HG03196 (cell line): ENCODE data around the gene ASB14.
"Not testable (repeated sequence)": the region's sequence is repeated elsewhere in the genome, so short reads cannot be mapped to it uniquely, and the experiment has no call there.

Experiments used
- ATAC-seq: cut with Tn5 transposase; IDR thresholded peaks from one replicate; pipeline ENCODE4 v1.9.1; 2021; ENCODE audit not compliant: unreplicated experiment

Gene ASB14

DNA sequence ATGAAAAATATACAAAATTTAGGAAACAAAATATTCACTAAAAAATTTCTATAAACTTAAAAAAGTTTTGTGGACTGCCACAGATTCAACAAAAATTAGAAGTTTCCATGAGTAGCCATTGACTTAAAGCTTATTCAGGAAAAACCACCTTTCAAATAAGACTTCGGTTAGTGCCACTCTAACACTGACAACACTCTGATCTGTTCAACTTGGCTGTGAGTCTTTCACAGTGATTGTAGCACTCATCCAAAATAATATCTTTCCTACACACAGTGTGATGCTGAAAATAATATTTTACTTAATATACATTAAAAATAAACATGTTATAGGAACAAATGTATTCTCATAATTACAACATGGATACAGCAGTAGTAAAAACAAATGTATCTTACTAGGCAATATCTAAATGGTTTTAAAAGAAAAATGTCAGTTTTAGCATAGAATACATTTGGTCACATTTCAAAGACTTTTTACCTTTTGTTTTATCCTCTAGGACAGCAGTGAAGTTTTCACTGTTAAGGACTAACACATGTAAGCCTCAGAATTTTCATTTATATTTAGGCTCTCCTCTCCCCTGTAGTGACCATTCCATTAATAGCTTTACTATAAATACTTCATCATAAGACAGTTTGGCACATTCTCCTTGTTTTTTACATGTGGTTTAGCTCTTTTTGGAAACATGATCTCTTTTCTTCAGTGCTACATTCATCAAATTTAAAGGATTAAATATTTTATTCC, at the start of gene ASB14:
ASB14 (minus strand) TSS at position 527 of the 738 bp plus-strand sequence. CDS start 652 bp downstream, outside the sequence.
- no peak for ATAC-seq

DNA sequence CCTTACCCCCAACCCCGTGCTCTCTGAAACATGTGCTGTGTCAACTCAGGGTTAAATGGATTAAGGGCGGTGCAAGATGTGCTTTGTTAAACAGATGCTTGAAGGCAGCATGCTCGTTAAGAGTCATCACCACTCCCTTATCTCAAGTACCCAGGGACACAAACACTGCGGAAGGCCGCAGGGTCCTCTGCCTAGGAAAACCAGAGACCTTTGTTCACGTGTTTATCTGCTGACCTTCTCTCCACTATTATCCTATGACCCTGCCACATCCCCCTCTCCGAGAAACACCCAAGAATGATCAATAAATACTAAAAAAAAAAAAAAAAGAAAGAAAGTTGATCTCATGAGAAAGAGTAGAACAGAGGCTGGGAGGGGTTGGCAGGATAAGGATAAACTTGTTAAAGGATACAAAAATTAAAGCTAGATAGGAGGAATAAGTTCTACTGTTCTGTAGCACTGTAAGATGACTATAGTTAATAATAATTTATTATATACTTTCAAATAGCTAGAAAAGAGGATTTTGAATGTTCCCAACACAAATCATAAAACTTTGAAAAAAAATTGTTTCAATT, 46.7 kb upstream of the ASB14 start:
- ATAC-seq, result not testable (repeated sequence)

DNA sequence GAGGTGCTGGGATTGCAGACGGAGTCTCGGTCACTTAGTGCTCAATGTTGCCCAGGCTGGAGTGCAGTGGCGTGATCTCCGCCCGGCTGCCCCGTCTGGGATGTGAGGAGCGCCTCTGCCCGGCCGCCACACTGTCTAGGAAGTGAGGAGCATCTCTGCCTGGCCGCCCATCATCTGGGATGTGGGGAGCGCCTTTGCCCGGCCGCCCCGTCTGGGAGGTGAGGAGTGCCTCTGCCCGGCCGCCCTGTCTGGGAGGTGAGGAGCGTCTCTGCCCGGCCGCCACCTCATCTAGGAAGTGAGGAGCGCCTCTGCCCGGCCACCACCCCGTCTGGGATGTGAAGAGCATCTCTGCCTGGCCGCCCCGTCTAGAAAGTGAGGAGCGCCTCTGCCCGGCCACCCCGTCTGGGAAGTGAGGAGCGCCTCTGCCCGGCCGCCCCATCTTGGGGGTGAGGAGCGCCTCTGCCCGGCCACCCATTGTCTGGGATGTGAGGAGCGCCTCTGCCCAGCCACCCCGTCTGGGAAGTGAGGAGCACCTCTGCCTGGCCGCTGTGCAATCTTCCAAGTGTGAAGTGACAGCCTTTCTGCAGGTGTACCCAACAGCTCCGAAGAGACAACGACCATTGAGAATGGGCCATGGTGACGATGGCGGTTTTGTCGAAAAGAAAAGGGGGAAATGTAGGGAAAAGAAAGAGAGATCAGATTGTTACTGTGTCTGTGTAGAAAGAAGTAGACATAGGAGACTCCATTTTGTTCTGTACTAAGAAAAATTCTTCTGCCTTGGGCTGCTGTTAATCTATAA, 46.0 kb upstream of the ASB14 start:
- not testable (repeated sequence) for ATAC-seq

DNA sequence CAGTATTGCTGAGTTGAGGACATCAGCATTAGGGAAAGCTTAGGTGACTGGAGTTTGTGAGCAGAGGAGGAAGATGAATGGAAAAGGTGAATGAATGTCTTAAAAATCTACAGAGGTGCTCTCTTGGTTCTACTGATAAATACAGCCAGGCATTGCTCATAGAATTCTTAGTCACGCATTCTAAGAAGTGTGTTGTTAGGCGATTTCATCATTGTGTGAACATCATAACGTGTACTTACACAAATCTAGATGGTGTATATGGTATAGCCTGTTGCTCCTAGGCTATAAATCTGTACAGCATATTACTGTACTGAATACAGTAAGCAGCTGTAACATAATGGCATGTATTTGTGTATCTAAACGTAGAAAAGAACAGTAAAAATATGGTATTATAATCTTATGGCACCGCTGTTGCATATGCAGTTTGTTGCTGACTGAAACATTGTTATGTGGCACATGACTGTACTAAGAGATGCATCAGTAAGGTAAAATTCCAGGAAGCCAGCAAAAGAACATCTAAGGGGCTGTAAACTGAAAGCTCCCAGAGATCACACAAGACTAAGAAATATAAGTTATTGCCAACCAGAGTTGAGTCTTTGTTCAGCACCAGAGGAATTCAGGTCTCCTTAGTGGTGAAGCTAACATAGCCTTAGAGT, 42.9 kb upstream of the ASB14 start:
- ATAC-seq, result no peak

DNA sequence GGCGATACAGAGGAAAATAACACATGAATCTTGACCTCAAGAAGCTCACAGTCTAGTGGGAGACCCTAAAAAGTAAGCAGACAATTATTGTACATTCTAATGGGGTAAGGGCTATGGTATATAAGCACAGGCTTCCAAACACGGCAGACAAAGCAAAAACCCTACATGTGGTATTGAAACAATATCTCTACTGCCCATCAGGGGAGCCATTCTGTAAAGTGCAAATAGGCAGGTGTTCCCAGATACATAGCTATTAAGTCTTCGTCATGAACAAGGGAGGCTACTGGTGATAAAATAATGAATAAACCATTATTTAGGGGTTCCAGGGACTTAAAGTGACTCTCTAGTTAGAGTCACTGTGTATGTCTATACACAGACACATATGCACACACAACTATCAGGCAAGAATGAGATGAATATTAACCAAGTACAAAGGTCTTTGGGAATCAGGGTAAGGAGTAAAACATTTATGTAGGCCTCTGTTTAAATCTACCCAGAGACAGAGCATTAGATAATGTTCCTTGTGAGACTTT, 38.7 kb upstream of the ASB14 start:
- no peak for ATAC-seq

DNA sequence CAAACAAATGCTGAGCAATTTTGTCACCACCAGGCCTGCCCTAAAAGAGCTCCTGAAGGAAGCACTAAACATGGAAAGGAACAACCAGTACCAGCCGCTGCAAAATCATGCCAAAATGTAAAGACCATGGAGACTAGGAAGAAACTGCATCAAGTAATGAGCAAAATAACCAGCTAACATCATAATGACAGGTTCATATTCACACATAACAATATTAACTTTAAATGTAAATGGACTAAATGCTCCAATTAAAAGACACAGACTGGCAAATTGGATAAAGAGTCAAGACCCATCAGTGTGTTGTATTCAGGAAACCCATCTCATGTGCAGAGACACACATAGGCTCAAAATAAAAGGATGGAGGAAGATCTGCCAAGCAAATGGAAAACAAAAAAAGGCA, 34.0 kb upstream of the ASB14 start:
- ATAC-seq, result not testable (repeated sequence)

DNA sequence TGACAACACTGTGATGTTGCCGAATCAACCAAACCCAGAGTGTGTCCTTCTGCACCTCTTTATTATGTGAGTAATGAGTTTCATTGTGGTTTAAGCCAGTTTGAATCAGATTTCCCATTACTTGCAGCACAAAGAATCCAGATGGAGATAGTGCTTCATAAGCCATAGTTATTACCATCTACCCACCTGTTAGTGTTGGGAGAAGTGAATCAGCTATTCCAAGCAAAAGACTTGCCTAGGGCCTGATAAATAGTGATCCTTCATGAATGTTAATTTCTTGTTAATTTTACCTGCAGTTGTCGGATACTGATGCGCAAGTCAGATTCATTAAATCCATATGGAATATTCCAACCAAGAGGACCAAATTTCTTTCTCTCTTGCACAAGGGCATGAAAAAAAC, 21.7 kb upstream of the ASB14 start:
- no peak for ATAC-seq

DNA sequence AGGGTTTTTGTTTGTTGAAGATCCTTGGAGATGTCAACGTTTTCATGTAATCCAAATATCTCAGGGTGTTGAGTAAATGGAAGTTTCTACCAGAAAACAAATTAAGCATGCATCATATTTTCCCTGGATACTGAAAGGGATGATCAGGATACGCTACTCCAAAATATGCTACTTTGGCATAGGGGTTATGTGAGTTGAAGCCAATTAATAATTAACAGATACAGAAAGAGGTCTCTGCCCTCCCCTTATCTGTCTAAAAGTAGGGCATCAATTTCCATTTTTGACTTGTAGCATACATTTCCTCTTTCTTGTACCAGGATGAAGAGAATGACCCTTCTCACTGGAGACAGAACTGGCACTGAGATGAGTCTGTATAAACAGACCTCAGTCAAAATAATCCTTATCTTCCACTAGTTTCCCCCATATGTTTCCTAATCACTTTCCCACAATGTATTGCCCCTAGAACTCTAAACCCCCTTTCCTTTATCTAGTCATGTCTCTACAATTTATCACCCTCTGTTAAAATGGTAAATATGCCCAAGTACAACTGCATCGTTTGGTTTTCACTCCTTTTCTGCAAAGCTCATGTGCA, 17.4 kb upstream of the ASB14 start:
- no peak for ATAC-seq

DNA sequence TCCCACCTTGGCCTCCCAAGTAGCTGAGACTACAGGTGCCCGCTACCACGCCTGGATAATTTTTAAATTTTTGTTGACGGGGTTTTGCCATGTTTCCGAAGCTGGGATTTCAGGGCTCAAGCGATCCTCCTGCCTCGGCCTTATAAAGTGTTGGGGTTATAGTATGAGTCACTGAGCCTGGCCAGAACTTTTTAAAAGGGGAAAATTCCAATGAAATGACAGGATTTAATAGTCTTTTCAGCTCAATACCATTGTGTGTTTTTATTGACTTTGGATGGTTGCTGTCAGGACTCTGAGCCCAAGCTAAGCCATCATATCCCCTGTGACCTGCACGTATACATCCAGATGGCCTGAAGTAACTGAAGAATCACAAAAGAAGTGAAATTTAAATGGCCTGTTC, 11.0 kb upstream of the ASB14 start:
- ATAC-seq, result not testable (repeated sequence)

DNA sequence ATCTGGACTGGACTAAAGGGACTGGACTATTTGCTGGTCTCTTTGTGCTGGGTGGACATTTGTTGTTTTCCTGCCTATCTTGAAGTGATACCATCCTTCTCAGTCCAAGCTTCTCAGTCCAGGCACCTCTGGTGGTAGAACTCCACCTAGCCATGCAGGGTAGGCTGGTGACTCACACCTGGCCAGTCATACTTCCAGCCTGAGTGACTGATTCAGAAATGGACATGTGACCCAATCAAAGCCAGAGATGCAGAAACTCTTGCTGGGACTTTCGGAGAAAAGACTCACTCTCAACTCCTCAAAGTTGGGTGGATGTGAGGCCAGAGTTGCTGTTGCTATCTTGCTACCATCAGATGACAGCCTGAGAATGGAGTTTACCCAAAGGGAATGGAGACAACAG, 5.6 kb upstream of the ASB14 start:
- no peak for ATAC-seq

DNA sequence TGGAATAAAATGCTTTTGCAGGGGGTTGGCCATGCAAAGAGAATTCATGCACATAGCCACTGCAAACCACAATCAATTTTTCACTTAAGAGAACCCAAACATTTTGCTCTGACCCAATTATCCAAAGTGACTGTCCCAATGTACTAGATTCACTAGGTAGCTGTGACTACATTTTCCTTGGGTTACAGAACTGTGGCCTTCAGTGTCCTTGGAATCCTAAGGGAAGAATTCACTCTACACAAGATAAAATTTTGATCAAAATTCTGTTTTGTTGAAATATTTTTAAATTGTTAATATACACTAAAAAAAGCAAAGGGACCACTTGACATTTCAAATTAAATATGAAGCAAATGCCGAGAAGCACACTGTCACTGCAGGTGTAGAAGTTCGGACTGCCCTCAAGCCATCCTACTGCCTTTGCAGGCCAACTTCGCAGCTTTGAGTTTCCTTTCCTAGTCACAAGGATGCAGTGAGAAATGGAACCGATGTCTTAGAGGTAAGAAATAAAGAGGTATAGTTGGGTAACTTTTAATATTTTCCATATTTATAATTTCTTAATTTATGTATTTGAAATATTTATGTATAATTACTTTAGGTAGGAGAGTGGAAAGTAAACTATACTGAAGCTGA, 527 bp upstream of the ASB14 start:
- no peak for ATAC-seq

DNA sequence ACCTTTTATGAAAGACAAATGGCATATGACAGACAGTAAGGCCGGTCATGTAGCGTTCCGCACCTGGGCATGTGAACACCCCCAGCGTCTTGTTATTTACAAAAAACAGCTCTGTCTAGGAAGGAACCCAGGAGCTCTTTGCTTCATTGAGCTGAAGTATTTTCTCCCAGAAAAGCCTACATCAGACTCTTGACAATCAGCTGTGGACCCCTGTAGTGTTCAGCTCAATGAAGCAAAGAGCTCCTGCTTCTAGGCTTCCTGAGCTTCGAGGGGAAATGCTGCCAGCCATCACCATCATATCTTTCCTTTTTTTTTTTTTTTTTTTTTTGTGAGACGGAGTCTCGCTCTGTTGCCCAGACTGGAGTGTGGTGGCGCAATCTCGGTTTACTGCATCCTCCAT, 4.1 kb downstream of the ASB14 start:
- no peak for ATAC-seq

DNA sequence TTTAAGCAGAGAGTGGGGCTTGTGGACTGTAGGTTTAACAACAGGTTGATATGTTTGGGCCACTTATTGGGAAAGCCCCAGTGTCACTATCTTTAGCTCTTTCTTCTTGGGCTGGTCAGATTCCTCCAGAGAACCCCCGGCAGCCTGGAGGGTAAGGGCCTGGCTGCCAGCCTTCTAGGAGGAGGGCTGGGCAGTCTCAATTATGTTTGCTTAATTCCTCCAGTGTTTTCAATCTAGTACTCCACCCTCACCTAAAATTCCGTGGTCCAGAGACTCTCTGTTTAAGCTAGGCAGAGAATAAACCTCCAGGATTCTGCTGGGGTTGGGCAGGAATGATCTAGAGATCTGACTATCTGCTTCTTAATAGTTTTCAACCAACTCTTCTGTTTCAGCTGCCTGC, 5.3 kb downstream of the ASB14 start:
- no peak for ATAC-seq

DNA sequence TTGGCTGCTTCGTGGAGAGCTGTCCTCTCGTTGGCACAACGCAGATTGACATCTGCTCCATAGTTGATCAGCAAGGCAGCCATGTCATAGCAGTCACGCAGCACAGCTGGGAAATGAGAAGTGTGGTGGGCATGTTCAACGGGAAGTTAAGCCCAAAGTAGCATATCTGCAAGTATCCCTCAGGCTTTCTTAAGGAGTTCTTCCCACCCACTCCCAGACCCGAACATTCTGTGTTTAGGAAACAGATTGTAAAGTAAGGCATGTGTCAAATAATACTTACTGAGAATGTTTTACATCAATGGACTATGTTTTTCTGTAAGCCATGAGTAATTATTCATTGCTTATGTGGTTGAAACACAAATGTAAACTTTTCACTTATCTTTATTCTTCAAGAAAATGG, 9.2 kb downstream of the ASB14 start:
- no peak for ATAC-seq

DNA sequence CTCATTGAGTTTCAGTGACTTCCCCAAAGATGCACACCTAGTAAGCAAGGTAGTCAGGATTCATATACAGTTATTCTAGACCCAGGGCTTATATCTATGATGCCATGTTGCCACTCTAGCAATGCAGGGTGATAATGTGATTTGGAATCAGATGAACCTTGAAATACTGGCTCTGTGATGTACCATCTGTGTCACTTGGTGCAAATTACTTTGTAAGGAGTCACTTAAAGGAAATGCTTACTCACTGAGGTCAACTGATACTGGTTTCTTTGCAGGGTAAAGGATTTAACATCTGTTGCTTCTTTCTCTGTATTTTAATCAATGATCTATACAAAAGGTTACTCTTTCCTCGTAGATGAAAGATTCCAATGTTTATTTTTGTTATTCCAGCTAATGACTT, 10.8 kb downstream of the ASB14 start:
- no peak for ATAC-seq

DNA sequence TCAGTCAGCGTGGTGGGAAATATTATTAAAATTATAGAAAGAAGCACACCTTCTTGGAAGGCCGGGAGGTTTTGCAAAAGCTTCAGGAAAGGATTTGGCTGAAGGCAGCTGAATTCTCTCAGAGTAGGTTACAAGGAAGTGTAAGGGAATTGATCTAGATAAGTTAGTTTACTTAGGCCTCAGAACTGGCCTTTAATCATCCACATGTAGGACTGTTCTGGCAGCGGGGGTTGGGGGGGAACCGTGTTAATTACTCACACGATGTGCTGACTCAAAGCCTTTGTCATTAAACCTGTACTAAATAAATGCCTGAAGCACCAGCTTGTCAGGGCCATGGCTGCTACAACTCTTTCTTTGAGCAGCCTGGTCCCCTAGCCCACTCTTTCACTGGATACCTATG, 12.8 kb downstream of the ASB14 start:
- no peak for ATAC-seq

DNA sequence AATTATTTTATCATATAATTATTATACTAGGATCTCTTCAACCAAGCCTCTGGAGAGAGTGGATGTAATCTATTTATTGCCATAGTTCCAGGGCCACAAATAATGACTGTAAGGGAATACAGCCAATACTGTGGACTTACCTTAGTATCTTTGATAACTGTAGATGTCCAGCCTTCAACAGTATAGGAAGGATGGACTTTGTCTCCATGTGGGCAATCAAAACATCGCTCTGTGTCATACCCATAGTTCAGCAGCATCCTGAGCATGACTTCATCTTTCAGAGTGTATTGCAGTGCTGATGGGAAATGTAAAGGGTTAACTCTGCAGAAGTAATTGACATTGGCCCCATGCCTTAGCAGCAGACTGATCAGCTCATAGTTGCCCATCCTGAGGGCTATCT, 14.2 kb downstream of the ASB14 start:
- no peak for ATAC-seq

DNA sequence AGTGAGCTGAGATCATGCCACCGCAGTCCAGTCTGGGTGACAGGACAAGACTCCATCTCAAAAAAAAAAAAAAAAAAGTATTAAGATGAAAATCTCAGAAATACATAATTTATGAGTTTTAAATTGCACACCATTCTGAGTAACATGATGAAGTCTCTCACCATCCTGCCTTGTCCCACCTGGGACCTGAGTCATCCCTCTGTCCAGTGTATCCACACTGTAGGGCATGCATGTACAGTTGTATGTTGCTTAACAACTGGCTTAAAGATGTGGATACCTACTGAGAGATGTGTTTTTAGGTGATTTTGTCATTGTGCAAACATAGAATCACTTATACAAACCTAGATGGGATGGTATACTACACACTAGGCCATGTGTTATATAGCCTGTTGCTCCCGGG, 17.1 kb downstream of the ASB14 start:
- no peak for ATAC-seq

DNA sequence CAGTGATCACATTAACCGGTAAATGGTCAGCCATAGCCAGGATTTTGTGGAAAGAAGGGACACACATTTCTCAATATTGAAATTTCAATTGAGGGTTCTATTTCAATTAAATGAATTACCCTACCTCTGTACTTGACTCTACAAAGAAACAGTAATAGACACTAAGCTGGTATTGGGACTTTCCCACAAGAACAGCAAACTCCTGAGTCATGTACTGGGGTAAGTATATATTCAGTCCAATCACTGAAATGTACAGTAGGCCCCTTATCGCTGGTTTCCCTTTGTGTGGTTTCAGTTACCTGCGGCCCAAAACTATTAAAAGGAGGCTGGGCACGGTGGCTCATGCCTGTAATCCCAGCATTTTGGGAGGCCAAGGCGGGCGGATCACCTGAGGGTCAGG, 17.6 kb downstream of the ASB14 start:
- ATAC-seq, result no peak

DNA sequence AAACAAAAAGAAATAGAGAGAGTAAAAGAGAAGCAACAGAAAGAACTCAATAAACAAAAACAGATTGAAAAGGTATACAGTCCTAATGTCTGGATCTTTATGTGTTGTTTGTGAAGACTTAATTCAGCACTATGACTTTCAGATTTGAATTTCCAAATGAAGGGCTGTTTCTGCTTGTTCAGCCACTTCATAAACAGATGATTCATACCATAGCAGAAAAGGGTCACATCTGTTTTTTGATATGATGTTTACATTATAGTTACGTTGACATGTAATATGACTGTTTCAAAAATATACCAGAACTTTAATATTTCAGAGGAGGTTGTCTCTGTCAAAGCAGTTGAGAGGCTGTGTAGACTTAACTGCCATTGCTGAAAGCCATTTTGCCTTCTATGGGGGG, 24.1 kb downstream of the ASB14 start:
- ATAC-seq, result no peak

DNA sequence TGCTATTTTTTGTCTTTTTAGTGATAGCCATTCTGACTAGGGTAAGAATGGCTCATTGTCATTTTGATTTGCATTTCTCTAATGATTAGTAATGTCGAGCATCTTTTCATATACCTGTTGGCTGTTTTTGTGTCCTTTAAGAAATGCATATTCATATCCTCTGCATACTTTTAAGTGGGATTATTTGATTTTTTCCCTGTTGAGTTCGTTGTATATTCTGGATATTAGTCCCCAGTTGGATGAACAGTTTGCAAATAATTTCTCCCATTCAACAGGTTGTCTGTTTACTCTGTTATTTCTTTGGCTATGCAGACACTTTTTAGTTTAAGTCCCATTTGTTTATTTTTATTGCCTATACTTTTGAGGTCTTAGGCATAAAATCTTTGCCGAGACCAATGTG, 30.6 kb downstream of the ASB14 start:
- ATAC-seq, result no peak
